Activated T-helper 9 cell treated with anti-CD3 and anti-CD28 coated beads, Interleukin-2, amount 50 U/mL, for 16 hours (primary cell): ENCODE results near the gene CBARP.

ENCODE experiments used
- DNase-seq: peaks from one replicate; pipeline ENCODE4 v3.0.0-alpha.2; 2020; ENCODE audit warnings: low read depth

Gene CBARP, protein sequence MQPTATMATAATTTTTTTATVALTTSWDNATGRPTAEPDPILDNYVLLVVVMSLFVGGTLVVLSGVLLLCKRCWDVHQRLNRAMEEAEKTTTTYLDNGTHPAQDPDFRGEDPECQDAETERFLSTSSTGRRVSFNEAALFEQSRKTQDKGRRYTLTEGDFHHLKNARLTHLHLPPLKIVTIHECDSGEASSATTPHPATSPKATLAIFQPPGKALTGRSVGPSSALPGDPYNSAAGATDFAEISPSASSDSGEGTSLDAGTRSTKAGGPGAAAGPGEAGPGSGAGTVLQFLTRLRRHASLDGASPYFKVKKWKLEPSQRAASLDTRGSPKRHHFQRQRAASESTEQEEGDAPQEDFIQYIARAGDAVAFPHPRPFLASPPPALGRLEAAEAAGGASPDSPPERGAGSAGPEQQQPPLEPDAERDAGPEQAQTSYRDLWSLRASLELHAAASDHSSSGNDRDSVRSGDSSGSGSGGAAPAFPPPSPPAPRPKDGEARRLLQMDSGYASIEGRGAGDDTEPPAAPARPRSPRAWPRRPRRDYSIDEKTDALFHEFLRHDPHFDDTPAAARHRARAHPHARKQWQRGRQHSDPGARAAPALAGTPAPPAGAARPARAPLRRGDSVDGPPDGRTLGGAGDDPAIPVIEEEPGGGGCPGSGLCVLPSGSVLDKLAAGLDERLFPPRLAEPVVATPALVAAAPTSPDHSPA

DNA sequence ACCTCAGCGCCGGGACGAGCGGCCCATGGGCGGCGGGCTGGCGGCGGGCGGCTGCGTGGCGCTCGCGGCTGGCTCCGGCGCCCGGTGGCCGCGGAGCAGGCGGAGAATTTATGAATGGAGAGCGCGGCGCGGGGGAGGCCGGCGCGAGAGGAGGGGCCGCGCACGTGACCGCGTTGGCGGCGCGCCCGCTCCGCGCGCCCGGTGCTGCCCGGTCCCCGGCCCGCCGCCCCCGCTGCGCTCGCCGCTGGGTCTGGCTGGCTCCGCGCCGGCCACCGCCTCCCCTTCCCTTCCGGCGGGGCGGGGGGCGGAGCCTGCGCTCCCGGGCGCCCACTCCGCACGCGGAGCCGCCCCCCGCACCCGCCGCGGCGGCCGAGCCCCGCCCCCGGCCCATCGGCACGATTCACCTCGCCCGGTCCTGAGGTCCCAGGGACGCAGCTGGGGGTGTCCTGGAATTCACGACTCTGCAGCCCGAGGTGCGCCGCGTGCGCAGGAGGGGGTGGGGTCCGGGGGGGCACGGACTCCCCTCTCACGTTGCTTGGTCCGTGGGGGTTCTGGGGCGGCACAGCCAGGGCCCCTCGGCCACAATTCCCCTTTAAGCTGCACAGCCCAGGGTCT lies at the start of gene CBARP:
Gene CBARP (minus strand): TSS at position 252 of the 615 bp plus-strand sequence. CDS start 1,905 bp downstream, outside the sequence.
- DNase-seq = no peak

- no peak for DNase-seq
Observed at GRCh38 chr19:1286487-1287353, 48.9 kb upstream of the CBARP start.

DNA sequence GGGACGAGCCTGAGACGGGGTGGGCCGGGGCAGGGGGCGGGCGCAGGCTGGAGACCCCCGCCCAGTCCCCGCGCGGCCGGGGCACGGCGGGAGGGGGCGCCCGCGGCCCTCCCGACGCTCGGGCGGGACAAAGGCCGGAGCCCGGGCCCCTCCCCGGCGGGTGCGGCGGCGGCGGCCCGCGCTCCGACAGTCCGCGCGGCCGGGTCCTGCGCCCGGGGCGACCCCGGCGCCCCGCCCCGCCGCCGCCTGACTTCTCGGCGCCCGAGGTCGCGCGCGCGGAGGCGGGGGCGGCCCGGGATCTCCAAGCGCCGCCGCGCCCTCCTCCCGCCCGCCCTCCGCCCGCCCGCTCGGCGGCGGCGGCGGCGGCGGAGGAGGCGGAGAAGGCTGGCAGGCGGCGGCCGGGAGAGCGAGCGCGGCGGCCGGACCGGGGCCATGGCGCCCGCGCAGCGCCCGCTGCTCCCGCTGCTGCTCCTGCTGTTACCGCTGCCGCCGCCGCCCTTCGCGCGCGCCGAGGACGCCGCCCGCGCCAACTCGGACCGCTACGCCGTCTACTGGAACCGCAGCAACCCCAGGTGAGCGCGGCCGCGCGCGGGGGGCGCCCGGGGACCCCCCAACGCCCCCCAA lies 48.0 kb upstream of the CBARP start, which contains the start of gene EFNA2:
Gene EFNA2 (plus strand): TSS at position 137 of the 624 bp plus-strand sequence. CDS start 296 bp downstream, at position 433.
- no peak for DNase-seq

DNA sequence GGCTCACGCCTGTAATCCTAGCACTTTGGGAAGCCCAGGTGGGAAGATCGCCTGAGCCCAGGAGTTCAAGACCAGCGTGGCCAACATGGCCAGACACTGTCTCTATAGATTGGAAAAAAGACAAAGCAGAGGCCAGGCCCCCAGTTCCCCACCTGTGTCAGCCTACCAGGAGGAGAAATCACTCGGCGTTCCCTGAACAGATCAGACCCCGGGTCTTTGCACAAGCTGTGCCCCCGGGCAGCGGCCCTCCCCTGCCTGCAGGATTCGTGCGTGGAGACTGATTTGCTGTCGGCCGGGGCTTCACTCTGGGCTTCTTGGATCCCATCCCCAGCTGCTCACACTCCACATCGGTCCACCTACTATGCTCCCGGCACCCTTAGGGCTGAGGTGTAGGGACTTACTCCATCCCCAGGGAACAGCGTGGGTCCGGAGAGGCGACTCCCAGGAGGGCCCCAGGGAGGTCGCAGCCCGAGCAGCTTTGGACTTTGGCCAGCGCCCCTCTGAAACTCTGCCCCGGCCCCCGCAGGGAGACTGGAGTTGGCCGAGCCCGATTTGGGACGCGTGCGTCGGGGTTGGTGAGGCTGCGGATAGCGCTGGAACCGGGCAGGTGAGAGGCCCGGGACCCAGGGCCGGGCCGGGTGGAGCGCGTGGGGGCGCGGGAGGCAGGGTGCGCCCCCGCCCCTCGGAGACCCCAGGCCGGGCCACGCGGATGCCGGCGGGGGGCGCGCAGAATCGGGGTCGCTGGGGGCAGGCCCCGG lies 47.4 kb upstream of the CBARP start:
- no peak for DNase-seq

DNA sequence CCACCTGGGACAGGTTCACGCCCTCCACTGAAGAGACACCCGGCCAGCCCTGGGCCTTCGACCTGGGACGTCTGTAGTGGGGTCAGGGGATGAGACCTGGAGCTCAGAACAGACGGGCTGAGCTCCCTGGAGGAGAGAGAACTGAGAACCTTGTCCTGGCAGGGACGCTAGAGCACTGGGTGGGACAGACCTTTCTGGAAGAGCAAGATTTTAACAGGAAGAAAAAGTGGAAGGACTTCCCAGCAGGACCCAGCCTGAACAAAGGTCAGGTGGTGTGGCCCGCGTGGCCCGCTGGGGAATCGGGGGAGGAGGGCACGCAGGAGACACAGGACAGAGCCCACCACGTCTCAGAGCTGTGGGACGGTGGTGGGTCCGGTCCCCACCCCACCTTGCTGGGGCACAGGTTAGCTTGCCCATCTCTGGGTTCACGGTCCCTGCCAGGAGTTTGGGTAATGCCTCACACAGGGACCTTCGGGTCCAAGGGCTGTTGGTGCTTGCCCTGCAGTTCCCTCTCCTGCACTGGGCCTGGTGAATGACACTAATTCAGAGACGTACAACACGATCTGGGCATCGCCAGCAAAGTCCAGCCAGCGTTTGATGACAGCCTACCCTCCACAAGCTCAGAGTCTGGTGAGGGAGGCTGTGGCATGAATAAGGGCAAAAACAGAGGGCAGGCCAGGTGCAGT lies 46.6 kb upstream of the CBARP start:
- DNase-seq = no peak

GRCh38 chr19:1283917-1284292 lies 46.1 kb upstream of the CBARP start:
- DNase-seq = no peak

GRCh38 chr19:1283207-1283916 lies 45.6 kb upstream of the CBARP start:
- DNase-seq = no peak

DNA sequence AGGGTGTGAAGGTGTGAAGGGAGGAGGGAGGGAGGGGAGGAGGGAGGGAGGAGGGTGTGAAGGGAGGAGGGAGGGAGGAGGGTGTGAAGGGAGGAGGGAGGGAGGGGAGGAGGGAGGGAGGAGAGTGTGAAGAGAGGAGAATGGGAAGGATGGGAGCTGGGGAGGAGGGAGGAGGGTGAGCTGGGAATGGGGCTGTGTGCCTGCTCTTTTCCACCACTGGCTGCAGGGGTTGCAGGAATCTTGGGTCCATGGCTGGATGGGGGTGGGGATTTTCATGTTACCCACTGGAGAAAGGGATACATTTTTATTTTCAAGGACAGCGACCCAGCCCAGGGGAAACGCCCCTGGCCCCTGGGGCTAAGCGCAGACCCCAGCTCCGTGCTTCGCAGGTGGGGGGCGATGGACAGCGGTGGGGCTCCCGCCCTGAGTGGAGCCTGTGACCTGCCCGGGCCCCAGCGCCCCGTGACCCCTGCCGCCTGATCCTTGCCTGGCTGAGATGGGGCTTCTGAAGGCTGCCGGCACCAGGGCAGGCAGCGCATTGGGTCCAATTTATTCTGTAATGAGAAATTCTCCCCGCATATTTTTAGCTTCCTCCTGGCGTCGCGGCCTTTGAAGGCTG lies 44.9 kb upstream of the CBARP start:
- DNase-seq = no peak

DNA sequence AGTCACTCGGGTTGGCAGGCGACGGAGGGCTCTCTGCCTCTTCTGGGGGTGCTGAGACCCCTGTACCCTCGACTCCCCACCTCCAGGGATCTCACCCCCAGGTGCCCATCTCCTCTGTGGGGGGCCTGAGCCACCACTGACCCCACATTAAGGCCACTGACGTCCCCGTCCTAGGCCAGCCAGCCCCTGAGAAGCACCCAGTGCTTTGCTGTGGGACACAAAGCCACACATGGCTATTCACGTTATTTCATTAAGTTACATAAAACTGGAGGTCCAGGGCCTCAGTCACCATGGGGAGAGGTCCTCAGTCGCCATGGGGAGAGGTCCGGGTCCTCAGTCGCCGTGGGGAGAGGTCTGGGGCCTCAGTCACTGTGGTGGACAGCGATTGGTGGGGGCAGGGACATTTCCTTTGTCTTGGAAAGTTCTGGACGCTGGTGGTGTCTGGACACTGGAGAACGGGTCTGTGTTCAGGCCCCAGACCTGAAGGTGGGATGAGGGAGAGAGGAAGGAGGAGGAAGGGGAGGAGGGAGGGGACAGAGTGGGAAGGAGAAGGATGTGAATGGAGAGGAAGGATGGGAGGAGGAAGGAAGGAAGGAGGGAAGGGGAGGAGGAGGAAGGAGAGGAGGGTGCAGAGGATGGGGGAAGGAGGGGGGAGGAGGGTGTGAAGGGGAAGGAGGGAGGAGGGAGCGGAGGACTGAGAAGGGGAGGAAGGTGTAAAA lies 43.9 kb upstream of the CBARP start:
- no peak for DNase-seq

- DNase-seq = no peak
Observed at GRCh38 chr19:1280636-1281568, 43.1 kb upstream of the CBARP start.

DNA sequence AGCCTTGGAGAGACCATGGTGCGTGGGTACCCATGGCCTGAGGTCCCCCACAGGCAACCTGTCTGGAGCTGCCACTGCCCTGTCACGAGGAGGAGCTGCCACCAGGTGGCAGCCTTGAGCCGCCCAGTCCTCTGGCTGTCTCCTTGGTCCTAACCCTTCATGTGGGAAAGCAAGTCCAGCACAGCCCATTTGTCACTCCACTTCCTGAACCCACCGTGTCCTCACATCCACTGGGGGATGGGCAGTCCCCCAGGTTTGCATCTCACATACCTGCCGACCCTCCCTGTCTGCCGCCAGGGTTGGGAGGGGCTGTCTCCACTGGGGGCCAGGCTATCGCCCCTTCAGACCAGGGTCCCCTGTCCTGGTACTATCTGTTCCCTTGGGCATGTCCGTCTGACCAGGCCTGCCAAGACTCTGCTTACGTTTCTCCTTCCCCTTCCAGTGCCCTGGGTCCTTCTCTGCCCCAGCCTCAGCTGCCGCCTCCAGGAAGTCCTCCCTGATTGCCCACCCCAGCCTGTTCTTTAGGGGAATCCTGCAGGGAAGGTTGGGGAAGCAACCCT lies 42.1 kb upstream of the CBARP start:
- peak; percentile 69 for DNase-seq

DNA sequence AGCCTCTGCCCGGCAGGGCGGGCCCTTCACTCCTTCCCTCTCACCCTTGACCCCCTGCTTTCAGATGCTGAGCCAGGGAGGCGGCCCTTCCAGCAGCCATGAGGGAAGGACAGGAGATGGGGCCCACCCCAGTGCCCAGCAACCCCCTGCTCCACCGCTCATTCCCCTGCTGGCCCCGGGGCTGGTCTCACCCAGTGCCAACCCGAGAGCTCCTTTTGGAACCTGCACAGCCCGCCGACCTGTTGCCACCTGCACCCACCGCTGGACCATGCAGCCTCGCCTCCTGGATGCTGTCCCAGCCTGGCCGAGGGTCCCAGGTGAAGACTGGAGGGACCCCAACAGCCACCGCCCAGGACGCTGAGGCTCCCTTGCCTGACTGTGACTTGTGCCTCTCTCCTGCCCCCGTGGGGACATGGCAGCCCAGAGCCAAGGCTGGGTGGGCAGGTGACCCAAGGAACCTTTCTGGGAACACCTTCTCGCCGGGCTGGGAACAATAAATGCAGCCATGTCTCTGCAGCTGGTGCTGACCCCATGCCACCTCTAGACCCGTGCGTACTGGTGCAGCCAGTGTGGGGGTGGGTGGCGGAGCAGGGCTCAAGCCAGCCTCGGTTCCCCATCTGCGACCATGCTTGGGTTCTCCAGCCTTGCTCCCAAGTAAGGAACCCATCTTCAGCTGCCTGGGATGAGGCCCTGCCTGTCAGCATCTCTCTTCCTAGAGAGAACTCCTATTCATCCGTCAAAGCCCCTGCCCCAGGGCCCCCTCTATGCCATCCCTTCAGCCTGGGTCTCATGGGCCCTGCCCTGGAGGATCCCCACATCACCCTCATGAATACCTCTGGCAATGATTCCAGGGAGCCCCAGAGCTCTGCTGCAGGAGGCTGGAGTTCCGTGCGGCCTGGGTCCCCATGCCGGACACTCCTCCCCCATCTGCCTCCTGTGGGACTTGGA lies 41.2 kb upstream of the CBARP start:
- DNase-seq = no peak

- DNase-seq = no peak
Observed at GRCh38 chr19:1278074-1278473, 40.3 kb upstream of the CBARP start.

DNA sequence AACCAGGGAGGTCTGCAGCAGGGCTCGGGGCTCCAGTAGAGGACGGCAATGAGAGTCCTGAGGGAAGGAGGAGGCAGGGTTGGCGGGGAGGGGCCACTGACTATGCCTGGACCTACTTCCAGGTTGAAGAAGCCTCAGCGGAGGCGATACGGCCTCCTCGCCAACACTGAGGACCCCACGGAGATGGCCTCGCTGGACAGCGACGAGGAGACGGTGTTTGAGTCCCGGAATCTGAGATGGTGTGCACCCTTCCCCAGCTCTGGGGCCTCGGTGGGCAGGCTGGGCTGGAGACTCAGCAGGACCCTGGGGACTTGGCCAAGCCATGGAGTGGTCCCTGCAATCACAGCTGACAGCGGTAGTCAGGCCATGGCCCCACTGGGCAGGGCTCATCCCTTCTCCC lies 39.3 kb upstream of the CBARP start:
- DNase-seq = no peak

- no peak for DNase-seq
Observed at GRCh38 chr19:1276628-1277022, 38.8 kb upstream of the CBARP start.
